ENCODE measurements around the gene FOSL1. TPM values are rescaled to one million over a fixed set of nuclear protein-coding genes. Genes with fewer than 3 reads are reported as not detected.
A peak's percentile ranks its signal among the peaks of the same experiment; 100 is the strongest.

The FOSL1 gene
- total and polyA plus RNA-seq, 2 experiments from 2014 or later: 14.6 to 17.1 TPM

DNA sequence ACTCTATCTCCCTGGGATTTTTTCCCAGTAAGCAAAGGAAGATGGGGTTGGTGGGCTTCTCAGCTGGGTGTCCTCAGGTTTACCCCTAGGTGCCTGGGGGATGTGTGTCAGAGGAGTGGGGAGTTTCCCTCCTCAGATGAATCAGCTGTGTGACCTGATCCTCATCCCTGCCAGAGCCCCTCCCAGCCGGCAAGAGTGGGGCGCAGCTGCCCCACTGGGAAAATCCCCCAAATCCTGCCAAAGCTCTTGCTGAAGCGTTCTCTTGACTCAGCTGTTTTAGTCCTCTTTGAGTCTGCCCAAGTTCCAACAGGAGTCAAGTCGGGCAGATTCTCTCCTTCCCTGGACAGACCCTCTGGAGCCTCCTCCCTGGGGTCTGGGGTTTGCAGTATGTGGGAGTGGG, 12.7 kb upstream of the FOSL1 start:
- no peak overlapping the region for H2AFZ ChIP-seq
- H3K4me1 ChIP-seq (ENCODE audit: insufficient read depth): peaks cover 5% of the 10 kb centered on the region
- 0 out of 2 replicates have a peak, but pooled peaks cover 2% of the 10 kb centered on the region for H3F3A ChIP-seq (replicated peaks; ENCODE audit: low read depth)
- H3K4me3 ChIP-seq: no peak overlapping the region
- no peak overlapping the region for H3K27ac Mint-ChIP-seq
- no peak for DNase-seq (ENCODE audit: low spot score)
- peaks cover 14% of the 10 kb centered on the region; the same call in 1 of the 2 replicates for H3K27me3 ChIP-seq (ENCODE audit: insufficient read depth)
- no peak overlapping the region for H3K4me2 ChIP-seq
- no peak for TF ChIP-seq ZNF114 (CRISPR knock-in tag; IDR thresholded peaks at IDR 0.05)
- TF ChIP-seq, protein P1, sequence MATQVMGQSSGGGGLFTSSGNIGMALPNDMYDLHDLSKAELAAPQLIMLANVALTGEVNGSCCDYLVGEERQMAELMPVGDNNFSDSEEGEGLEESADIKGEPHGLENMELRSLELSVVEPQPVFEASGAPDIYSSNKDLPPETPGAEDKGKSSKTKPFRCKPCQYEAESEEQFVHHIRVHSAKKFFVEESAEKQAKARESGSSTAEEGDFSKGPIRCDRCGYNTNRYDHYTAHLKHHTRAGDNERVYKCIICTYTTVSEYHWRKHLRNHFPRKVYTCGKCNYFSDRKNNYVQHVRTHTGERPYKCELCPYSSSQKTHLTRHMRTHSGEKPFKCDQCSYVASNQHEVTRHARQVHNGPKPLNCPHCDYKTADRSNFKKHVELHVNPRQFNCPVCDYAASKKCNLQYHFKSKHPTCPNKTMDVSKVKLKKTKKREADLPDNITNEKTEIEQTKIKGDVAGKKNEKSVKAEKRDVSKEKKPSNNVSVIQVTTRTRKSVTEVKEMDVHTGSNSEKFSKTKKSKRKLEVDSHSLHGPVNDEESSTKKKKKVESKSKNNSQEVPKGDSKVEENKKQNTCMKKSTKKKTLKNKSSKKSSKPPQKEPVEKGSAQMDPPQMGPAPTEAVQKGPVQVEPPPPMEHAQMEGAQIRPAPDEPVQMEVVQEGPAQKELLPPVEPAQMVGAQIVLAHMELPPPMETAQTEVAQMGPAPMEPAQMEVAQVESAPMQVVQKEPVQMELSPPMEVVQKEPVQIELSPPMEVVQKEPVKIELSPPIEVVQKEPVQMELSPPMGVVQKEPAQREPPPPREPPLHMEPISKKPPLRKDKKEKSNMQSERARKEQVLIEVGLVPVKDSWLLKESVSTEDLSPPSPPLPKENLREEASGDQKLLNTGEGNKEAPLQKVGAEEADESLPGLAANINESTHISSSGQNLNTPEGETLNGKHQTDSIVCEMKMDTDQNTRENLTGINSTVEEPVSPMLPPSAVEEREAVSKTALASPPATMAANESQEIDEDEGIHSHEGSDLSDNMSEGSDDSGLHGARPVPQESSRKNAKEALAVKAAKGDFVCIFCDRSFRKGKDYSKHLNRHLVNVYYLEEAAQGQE (IDR thresholded peaks at IDR 0.05; ENCODE audit: unreplicated experiment): no peak
- TF ChIP-seq, protein P2, sequence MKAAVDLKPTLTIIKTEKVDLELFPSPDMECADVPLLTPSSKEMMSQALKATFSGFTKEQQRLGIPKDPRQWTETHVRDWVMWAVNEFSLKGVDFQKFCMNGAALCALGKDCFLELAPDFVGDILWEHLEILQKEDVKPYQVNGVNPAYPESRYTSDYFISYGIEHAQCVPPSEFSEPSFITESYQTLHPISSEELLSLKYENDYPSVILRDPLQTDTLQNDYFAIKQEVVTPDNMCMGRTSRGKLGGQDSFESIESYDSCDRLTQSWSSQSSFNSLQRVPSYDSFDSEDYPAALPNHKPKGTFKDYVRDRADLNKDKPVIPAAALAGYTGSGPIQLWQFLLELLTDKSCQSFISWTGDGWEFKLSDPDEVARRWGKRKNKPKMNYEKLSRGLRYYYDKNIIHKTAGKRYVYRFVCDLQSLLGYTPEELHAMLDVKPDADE (IDR thresholded peaks at IDR 0.05): no peak
- peaks cover 24% of the 10 kb centered on the region for H3K27me3 Mint-ChIP-seq (ENCODE audit: insufficient read depth, low read depth, poor library complexity)
- H4K20me1 ChIP-seq (replicated peaks; ENCODE audit: insufficient read depth): no peaks in the 10 kb centered on the region
- peaks cover 3% of the 10 kb centered on the region; the same call in 1 of the 3 replicates for H3K36me3 Mint-ChIP-seq (ENCODE audit: low read depth)
- no peaks in the 10 kb centered on the region for H3K9me3 Mint-ChIP-seq
- H3K79me2 ChIP-seq (replicated peaks; ENCODE audit: insufficient read depth): peaks cover 1% of the 10 kb centered on the region
- no peaks in the 10 kb centered on the region for H3K9me2 ChIP-seq (ENCODE audit: insufficient read depth)
- H3K36me3 ChIP-seq (ENCODE audit: insufficient read depth): no peaks in the 10 kb centered on the region
- ATAC-seq: no peak
- H3K27ac ChIP-seq (ENCODE audit: low read depth): no peak overlapping the region
- H3K4me1 Mint-ChIP-seq: peaks cover 10% of the 10 kb centered on the region
- no peak overlapping the region for H3K4me3 Mint-ChIP-seq

DNA sequence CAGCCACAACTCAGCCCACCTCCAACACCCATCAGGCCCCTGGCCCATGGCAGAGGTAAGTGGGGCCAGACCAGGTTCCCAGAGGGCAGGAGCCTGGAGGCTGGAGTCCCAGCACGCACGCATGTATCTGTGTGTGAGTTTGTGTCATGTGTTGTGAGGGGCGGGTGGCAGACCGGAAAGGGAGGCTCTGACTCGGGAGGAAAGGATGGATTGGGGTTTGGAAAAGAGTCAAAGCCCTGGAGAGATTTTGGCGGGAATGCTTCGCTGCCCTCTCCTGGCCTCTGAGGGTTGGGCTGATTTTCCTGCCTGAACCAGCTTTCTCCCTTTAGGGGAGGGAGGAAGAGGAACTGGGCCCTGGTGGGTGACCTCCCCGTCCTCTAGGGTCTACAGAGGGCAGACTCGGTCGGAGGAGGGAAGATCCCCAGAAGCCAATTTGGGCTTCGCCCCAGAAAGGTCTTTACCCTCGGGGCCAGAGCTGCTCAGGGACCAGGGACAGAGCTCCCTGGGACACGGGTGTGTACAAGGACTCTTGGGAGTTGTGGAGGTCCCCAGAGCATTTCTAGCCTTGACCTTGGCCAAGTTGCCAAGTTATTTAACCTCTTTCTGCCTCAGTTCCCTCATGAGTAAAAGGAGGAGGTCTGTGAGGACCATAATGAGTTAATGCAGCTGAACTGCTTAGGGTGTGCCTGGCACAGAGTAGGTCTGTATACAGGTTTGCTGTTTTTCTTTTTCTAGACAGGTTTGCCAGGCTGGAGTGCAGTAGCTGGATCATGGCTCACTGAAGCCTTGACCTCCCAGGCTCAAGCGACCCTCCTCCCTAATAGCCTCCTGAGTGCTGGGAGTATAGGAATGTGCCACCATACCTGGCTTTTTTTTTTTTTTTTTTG, 11.7 kb upstream of the FOSL1 start:
- DNase-seq (ENCODE audit: low spot score) (peak; percentile 84), ATAC-seq (peak; percentile 81)
- Mint-ChIP-seq H3K4me3 (no peak overlapping the region; the same call in 2 of the 3 replicates), H3K27ac (peak overlapping the region; percentile 58), H3K36me3 (ENCODE audit: low read depth) (peaks cover 3% of the 10 kb centered on the region; the same call in 1 of the 3 replicates), H3K9me3 (no peaks in the 10 kb centered on the region), H3K27me3 (ENCODE audit: insufficient read depth, low read depth, poor library complexity) (peaks cover 19% of the 10 kb centered on the region), H3K4me1 (peaks cover 10% of the 10 kb centered on the region)
- H3K79me2 ChIP-seq (replicated peaks; ENCODE audit: insufficient read depth): no peaks in the 10 kb centered on the region
- no peak overlapping the region for H3K27ac ChIP-seq (ENCODE audit: low read depth)
- no peak overlapping the region for H3K4me3 ChIP-seq
- no peak overlapping the region for H3K4me2 ChIP-seq
- no peak for TF ChIP-seq NANOG (IDR thresholded peaks at IDR 0.05; ENCODE audit: borderline replicate concordance)
- TF ChIP-seq, protein P3, sequence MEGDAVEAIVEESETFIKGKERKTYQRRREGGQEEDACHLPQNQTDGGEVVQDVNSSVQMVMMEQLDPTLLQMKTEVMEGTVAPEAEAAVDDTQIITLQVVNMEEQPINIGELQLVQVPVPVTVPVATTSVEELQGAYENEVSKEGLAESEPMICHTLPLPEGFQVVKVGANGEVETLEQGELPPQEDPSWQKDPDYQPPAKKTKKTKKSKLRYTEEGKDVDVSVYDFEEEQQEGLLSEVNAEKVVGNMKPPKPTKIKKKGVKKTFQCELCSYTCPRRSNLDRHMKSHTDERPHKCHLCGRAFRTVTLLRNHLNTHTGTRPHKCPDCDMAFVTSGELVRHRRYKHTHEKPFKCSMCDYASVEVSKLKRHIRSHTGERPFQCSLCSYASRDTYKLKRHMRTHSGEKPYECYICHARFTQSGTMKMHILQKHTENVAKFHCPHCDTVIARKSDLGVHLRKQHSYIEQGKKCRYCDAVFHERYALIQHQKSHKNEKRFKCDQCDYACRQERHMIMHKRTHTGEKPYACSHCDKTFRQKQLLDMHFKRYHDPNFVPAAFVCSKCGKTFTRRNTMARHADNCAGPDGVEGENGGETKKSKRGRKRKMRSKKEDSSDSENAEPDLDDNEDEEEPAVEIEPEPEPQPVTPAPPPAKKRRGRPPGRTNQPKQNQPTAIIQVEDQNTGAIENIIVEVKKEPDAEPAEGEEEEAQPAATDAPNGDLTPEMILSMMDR (conservative IDR thresholded peaks at IDR 0.05; ENCODE audit: low read depth in 2 of 2): peak; percentile 46 to 68
- H3F3A ChIP-seq (replicated peaks; ENCODE audit: low read depth): 0 out of 2 replicates have a peak, but pooled peaks cover 2% of the 10 kb centered on the region
- H3K36me3 ChIP-seq (ENCODE audit: insufficient read depth): no peaks in the 10 kb centered on the region
- H4K20me1 ChIP-seq (replicated peaks; ENCODE audit: insufficient read depth): no peaks in the 10 kb centered on the region
- H3K27me3 ChIP-seq (ENCODE audit: insufficient read depth): peaks cover 14% of the 10 kb centered on the region; the same call in 1 of the 2 replicates
- H2AFZ ChIP-seq: peak overlapping the region; percentile 96
- H3K9me2 ChIP-seq (ENCODE audit: insufficient read depth): no peaks in the 10 kb centered on the region
- peaks cover 5% of the 10 kb centered on the region for H3K4me1 ChIP-seq (ENCODE audit: insufficient read depth)

Measured in GM23338 (cell line).